Raji (cell line): ENCODE measurements around the gene PTPRC.

ENCODE experiments used
- POLR2A ChIP-seq: IDR thresholded peaks from 2 replicates; pipeline ENCODE4 v1.6.1; 2011; ENCODE audit warnings: low read depth, low read length, control low read depth; ENCODE audit not compliant: insufficient read depth

The PTPRC gene

DNA sequence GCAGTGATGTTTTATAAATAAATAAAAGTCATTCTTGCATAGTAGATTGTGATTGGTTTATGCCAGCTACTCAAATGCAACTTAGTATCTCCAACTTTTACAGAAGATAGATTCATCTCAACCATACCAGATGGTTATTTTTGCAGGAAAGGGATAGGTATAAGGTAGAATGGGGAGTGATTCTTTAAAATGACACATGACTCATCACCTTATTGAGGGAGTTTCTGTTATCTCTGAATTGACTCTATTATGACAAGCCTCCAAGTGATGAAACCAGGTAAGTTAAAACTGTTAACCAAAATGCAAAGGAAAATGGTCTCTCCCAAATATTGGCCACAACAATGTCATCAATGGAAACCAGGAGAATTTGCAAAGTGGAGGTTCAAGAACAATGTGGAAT, 54.5 kb downstream of the PTPRC start:
- no peak for TF ChIP-seq POLR2A

- no peak for TF ChIP-seq POLR2A
Measured at GRCh38 chr1:198694542-198694941, 55.7 kb downstream of the PTPRC start.

- TF ChIP-seq POLR2A: no peak
Measured at GRCh38 chr1:198696211-198696610, 57.4 kb downstream of the PTPRC start.

DNA sequence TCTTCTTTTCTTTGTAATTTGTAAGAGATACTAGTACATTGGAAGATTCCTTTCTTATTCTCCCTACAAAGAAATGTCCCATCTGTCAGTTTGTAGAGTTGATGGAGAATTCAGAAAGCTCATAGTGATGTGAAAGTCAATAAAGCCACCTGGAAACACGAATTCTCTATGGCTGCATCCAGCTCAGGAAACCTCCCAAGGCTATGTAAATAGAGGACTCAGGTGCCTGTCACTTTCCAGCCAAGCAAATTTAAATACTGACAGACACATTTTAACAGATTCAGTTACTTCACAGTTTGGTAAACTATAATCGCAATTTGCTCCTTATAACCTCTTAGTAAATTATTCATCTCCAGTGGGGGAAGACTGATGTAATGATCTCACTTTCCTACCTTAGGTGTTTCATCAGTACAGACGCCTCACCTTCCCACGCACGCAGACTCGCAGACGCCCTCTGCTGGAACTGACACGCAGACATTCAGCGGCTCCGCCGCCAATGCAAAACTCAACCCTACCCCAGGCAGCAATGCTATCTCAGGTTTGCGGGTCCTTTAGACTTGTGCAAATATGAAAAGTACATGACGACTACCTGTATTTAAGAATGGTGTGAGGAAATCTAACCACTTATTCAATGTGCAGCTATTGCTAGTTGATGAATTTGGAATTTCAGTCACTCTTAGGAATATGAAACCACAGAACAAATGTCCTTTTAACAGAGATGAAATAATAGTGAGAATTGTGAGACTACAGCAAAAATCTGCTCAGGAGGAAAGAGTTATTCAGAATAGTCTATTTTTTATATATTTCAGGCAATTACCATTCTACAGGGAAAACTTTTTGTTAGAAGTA, 60.6 kb downstream of the PTPRC start:
- TF ChIP-seq POLR2A: no peak

GRCh38 chr1:198700016-198700392, 61.2 kb downstream of the PTPRC start:
- no peak for TF ChIP-seq POLR2A

DNA sequence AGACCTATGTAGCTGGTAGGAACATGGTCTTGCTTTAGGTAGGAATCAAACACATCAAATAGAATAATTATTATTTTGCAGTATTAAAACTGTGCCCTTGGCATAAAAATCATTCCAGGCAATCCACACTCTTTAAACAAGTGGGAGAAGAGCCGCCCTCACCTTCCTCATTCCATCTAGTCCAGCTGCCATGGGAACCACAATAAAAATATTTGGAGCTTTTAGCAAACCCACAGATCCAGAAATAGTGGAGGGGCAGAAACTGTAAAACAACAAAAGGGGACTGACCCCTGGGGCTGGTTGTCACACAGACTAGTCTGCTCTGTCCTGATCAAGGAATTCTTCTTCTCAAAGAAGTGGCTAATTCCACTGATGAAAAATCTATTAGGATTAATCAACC, 61.6 kb downstream of the PTPRC start:
- TF ChIP-seq POLR2A: no peak

DNA sequence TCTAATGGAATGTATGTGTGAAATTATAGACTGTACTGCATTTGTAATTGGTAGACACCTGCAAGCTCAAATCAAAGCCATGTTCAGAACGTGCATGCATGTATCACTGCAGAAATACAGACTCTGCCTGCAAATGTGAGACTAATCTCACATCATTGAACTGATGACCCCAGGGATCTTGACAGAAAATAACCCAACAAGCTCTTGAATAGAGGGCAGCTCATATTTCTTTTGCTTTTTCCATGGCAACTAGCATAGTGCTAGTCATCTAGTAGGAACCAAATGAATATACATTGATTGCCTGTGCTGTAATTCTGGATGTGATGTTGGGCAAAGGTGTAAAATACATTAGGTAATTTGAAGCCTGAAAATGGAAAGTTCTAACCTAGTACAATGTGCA, 62.4 kb downstream of the PTPRC start:
- TF ChIP-seq POLR2A: no peak

- TF ChIP-seq POLR2A: no peak
Measured at GRCh38 chr1:198701766-198702539, 63.1 kb downstream of the PTPRC start.

DNA sequence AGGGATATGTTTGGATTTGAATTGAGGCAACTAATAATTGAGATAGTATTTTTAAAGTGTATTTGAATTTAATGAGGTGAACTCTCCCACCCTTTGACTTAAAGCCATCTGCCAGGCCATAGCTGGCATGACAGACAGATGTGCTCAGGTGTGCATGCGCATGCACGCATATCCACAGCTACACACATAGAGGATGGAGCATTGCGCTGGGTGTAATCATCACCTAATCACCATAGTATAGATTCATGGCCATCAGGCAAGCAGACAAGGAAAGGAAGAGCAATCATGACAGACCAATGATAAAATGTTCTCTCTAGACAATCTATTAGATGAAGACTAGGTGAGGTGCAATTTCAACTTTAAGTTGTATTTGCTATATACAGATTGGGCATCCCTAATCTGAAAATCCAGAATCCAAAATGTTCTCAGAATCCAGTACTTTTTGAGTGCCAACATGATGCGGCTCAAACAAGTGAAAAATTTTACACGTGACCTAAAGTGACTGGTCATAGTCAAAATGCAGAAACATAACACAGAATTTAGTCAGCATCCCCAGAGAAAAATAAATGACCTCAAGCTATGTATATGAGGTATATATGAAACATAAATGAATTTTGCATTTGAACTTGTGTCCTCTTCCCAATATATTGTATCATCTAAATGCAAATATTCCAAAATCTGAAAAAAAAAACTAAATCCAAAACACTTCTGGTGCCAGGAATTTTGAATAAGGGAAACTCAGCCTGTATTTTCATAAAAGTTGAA, 70.1 kb downstream of the PTPRC start:
- TF ChIP-seq POLR2A: no peak

DNA sequence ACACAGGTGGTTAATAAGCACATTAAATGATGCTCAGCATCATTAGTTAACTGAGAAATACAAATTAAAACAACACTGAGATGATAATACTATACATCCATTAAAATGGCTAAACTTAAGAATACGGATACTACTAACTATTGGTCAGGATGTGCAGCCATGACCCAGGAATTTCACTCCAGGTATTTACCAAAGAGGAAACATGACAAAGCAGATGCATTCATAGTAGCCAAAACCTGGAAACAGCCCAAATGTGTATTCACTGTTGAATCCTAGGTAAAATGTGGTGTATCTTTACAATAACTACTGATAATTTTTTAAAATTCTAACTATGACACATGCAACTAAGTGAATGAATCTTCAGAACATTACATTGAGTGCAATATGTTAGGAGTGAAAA, 73.0 kb downstream of the PTPRC start:
- no peak for TF ChIP-seq POLR2A

- TF ChIP-seq POLR2A: no peak
Measured at GRCh38 chr1:198713081-198713480, 74.2 kb downstream of the PTPRC start.

- no peak for TF ChIP-seq POLR2A
Measured at GRCh38 chr1:198714271-198714670, 75.4 kb downstream of the PTPRC start.

GRCh38 chr1:198716051-198716450, 77.2 kb downstream of the PTPRC start:
- no peak for TF ChIP-seq POLR2A

- no peak for TF ChIP-seq POLR2A
Measured at GRCh38 chr1:198717510-198717909, 78.7 kb downstream of the PTPRC start.

DNA sequence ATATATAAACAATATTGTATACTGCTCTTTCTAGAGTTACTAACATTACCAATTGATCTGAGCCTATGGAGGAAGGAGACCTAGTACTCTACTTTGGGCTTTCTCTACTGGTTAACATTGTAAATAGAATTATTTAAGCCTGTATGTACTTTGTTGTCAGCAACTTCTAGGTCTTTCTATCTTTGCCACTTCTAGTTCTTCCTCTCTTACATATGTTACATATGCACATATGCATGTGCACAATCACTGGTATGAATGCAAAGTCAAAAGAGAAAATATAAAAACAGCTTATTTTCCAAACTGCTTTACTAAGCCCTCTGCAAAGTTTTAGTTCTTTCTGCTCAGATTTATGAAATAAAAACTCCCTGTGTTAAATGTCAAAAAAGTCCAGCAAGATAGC, 84.3 kb downstream of the PTPRC start:
- TF ChIP-seq POLR2A: no peak

- no peak for TF ChIP-seq POLR2A
Measured at GRCh38 chr1:198725090-198725489, 86.2 kb downstream of the PTPRC start.
